Lower lobe of right lung (tissue), 2 donors: Measurements from ENCODE around the gene TADA2B. TPM values are rescaled to one million over a fixed set of nuclear protein-coding genes. Genes with fewer than 3 reads are reported as not detected.

Source experiments
- ATAC-seq, 2 donors: fragments of 200-7000 bp; cut with Tn5 transposase; one replicate each; pipeline ENCODE4 v1.9.1; 2020 to 2022; ENCODE audit warnings: mild to moderate bottlenecking in 2 of 2, moderate library complexity in 2 of 2
- DNase-seq: peaks from one replicate; pipeline ENCODE4 v3.0.0-alpha.2; 2020
- H3K27ac ChIP-seq: fragments of 200-600 bp; one replicate; pipeline ENCODE4 v1.8.0; 2022
- H3K27me3 ChIP-seq: fragments of 200-600 bp; one replicate; pipeline ENCODE4 v1.8.0; 2022; ENCODE audit warnings: low read depth
- H3K36me3 ChIP-seq: fragments of 200-600 bp; one replicate; pipeline ENCODE4 v1.8.0; 2022; ENCODE audit warnings: mild to moderate bottlenecking
- H3K4me1 ChIP-seq: fragments of 200-600 bp; one replicate; pipeline ENCODE4 v1.8.0; 2022
- H3K4me3 ChIP-seq: fragments of 200-600 bp; one replicate; pipeline ENCODE4 v1.8.0; 2022; ENCODE audit warnings: mild to moderate bottlenecking
- H3K9me3 ChIP-seq: fragments of 200-600 bp; one replicate; pipeline ENCODE4 v1.8.0; 2022
- CTCF ChIP-seq: fragments of 200-600 bp; IDR thresholded peaks from one replicate; pipeline ENCODE4 v1.8.0; 2022; ENCODE audit warnings: antibody characterized with exemption, mild to moderate bottlenecking
- intact Hi-C: fragments of 100-400 bp; cut with DNase I; formaldehyde crosslinking; loops from one replicate; pipeline ENCODE4 v1.11.0; 2022
- total RNA-seq: library from RNA; stranded (reverse); fragmentation: NEBNext Ultra II Directional; extraction: Animal tissue kit (Norgen Biotek cat#: 25700); gene quantifications from one replicate; pipeline ENCODE4 v1.2.1, GENCODE V29; 2021
- donor health status: DM: no; HTN: yes; CAD: no; lungs with severe emphysema.

Gene TADA2B
- total RNA-seq, 1 donor from 2014 or later, result 20.2 TPM

- no peak for DNase-seq
- intact Hi-C loops, result no loop called here
- peaks cover 41% of the 10 kb centered on the region for H3K36me3 ChIP-seq
- no peak for TF ChIP-seq CTCF
- H3K4me1 ChIP-seq, result peaks cover 32% of the 10 kb centered on the region
- H3K27ac ChIP-seq, result no peak overlapping the region
- peak overlapping the region; percentile 92 for H3K4me3 ChIP-seq
- H3K27me3 ChIP-seq, result no peaks in the 10 kb centered on the region
- no peaks in the 10 kb centered on the region for H3K9me3 ChIP-seq
- ATAC-seq, result no peak
These were observed 22.8 kb downstream of the TADA2B start for GRCh38 chr4:7066006-7066405.

GRCh38 chr4:7066493-7066892 lies 23.3 kb downstream of the TADA2B start:
- Histone ChIP-seq H3K4me1 (peaks cover 33% of the 10 kb centered on the region), H3K36me3 (peaks cover 36% of the 10 kb centered on the region), H3K27me3 (no peaks in the 10 kb centered on the region), H3K27ac (no peak overlapping the region), H3K4me3 (peak overlapping the region; percentile 92), H3K9me3 (no peaks in the 10 kb centered on the region)
- TF ChIP-seq CTCF, result no peak
- ATAC-seq, result no peak
- DNase-seq, result no peak
- intact Hi-C loops, result no loop called here

GRCh38 chr4:7067126-7067451 lies 23.9 kb downstream of the TADA2B start:
- H3K36me3 ChIP-seq, result peaks cover 30% of the 10 kb centered on the region
- peaks cover 33% of the 10 kb centered on the region for H3K4me1 ChIP-seq
- DNase-seq, result no peak
- intact Hi-C loops, result no loop called here
- ATAC-seq, result no peak
- no peak for TF ChIP-seq CTCF
- H3K27me3 ChIP-seq, result no peaks in the 10 kb centered on the region
- no peaks in the 10 kb centered on the region for H3K9me3 ChIP-seq
- peak overlapping the region; percentile 92 for H3K27ac ChIP-seq
- peak overlapping the region; percentile 92 for H3K4me3 ChIP-seq

GRCh38 chr4:7067452-7068278 lies 24.5 kb downstream of the TADA2B start, which contains the start of gene GRPEL1:
Gene GRPEL1 (minus strand): TSS chr4:7068064. CDS start chr4:7068032, 32 bp downstream.
- H3K4me3 ChIP-seq, result peak within 1 kb of the TSS; percentile 92
- DNase-seq, result peak; percentile 99
- H3K36me3 ChIP-seq, result peaks cover 24% of the 10 kb centered on the region
- peaks cover 33% of the 10 kb centered on the region for H3K4me1 ChIP-seq
- TF ChIP-seq CTCF, result peak; percentile 28
- intact Hi-C loops, result no loop called here
- H3K27ac ChIP-seq, result peak within 1 kb of the TSS; percentile 92
- ATAC-seq, result peak; percentile 97 to 98
- no peaks in the 10 kb centered on the region for H3K27me3 ChIP-seq
- H3K9me3 ChIP-seq, result no peaks in the 10 kb centered on the region

GRCh38 chr4:7068279-7068842 lies 25.2 kb downstream of the TADA2B start:
- Histone ChIP-seq H3K4me3 (peak overlapping the region; percentile 92), H3K27ac (peak overlapping the region; percentile 92), H3K4me1 (peaks cover 33% of the 10 kb centered on the region), H3K9me3 (no peaks in the 10 kb centered on the region), H3K36me3 (peaks cover 17% of the 10 kb centered on the region), H3K27me3 (no peaks in the 10 kb centered on the region)
- TF ChIP-seq CTCF, result no peak
- ATAC-seq (no peak), DNase-seq (no peak)
- intact Hi-C loops, result no loop called here
